Adrenal gland (tissue), 5 donors: ENCODE measurements around the gene PHGDH.

Experiments used
- POLR2A ChIP-seq, 2 donors: fragments of 450-650 bp; IDR thresholded peaks; one replicate each; pipeline ENCODE4 v1.6.1; 2017; ENCODE audit warnings: antibody characterized with exemption in 2 of 2, mild to moderate bottlenecking in 2 of 2, moderate library complexity in 1 of 2
- TF ChIP-seq, protein P1 (sequence below), 6 experiments: fragments of 450-650 bp in 4 of 6; fragments of 200-600 bp in 2 of 6; sonication (generic) in 1 of 6; IDR thresholded peaks; 1 replicate in 5 of 6; 2 replicates in 1 of 6; pipeline versions ENCODE4 v1.5.1 to v1.8.0; 2016 to 2021; ENCODE audit warnings: antibody characterized with exemption in 6 of 6, mild to moderate bottlenecking in 2 of 6, moderate library complexity in 1 of 6
- donor health status: DM: no; HTN: no; CAD: no.

DNA sequence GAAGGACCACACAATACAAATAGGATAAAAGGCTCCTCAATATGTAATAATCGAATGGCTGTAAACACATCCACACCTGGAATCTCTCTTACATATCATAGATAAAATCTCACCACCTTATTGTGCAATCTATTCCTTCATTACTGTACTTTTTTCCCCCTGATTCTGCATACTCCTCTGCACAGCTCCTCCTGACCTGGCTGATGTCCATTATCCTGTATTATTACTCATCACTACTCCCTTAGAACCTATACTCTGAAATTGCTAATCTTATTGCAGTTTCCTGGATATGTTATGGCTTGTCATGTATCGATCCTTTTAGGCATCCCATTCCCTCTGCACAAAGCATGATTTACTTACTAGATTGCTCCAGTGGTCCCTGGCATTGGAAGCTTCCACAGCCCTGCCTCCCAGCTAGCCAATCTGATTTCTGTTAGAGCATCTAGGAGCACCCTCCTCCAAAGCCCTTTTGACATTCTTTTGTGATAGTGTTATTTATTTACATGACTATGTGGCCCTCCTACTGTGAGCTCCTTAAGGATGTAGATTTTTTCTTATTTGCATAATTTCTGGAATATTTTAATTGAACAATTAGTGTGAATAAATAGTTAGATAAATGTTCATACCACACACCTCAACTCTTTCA lies 24.2 kb upstream of the PHGDH start:
- TF ChIP-seq, protein P1, sequence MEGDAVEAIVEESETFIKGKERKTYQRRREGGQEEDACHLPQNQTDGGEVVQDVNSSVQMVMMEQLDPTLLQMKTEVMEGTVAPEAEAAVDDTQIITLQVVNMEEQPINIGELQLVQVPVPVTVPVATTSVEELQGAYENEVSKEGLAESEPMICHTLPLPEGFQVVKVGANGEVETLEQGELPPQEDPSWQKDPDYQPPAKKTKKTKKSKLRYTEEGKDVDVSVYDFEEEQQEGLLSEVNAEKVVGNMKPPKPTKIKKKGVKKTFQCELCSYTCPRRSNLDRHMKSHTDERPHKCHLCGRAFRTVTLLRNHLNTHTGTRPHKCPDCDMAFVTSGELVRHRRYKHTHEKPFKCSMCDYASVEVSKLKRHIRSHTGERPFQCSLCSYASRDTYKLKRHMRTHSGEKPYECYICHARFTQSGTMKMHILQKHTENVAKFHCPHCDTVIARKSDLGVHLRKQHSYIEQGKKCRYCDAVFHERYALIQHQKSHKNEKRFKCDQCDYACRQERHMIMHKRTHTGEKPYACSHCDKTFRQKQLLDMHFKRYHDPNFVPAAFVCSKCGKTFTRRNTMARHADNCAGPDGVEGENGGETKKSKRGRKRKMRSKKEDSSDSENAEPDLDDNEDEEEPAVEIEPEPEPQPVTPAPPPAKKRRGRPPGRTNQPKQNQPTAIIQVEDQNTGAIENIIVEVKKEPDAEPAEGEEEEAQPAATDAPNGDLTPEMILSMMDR (IDR thresholded peaks at IDR 0.05) = no peak
- TF ChIP-seq POLR2A (IDR thresholded peaks at IDR 0.05) = no peak
